ENCODE data around the gene CDH13. TPM values are rescaled to one million over a fixed set of nuclear protein-coding genes. Genes with fewer than 3 reads are reported as not detected.

The CDH13 gene
- total and polyA plus RNA-seq, 10 of the 15 experiments (the other 5 are each of a cell fraction or from before 2014, with no cell fraction given): under 0.01 to 0.05 TPM; not detected in 8

DNA sequence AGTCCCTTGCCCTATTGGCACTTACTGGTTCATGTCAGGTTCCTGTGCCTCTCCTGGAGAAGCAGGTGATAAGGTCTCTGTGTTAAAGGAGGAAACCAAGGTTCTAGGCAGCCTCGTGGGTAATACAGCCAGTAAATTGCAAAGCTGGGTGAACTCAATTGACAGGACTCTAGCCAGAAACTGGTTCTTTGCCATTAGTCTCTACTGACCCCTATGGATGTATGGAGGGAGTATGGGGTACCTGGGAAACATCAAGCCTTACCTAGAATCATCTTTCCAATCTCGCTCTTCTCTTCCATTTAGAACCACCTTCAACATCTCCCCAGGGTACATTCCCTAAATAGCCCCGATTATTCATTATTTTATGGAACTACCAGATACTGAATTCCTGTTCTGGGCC, 169.3 kb downstream of the CDH13 start:
- no peak for DNase-seq (ENCODE audit: low read depth, low spot score)
- no peaks in the 10 kb centered on the region for H3K79me2 ChIP-seq (ENCODE audit: control insufficient read depth, insufficient read depth, low read length)
- ChIA-PET SMC1A (ENCODE audit: uncharacterized antibody, unreplicated experiment) (interaction anchor here (0.9 kb wide), 1 partner anchor 24 kb away, joined by 3 read pairs; no protein-coding TSS in a partner anchor), POLR2A (no interaction called here), RAD21 (ENCODE audit: unreplicated experiment) (interaction anchor here (0.6 kb wide), 2 partner anchors 83 to 165 kb away, joined by 3 read pairs; no protein-coding TSS in a partner anchor), CTCF (no interaction called here)
- no peak overlapping the region for H3K9ac ChIP-seq (ENCODE audit: control insufficient read depth, insufficient read depth, low read length)
- no TSS peak for BruUV-seq (replicated peaks)
- in situ Hi-C loops (cut with MboI) (no loop called here), intact Hi-C loops (cut with micrococcal nuclease; ENCODE audit: unreplicated experiment) (loop anchor here (10.0 kb wide), 1 partner anchor 161 kb away; no protein-coding TSS in a partner anchor)
- 0% methylated on average over 3 of the region's 3 CpGs for WGBS (ENCODE audit: insufficient coverage, insufficient replicate concordance, low lambda C conversion rate, missing lambda C conversion rate)
- H3K36me3 ChIP-seq (ENCODE audit: control insufficient read depth in 2 of 2, insufficient read depth in 2 of 2, low read length in 1 of 2): no peaks in the 10 kb centered on the region
- no peak for ATAC-seq
- no peak overlapping the region for H3K4me2 ChIP-seq (ENCODE audit: control insufficient read depth, insufficient read depth)
- no peak overlapping the region for H3K27ac ChIP-seq (ENCODE audit: control insufficient read depth, insufficient read depth)
- no peak overlapping the region for H3K4me3 ChIP-seq
- TF ChIP-seq HDAC6 (IDR thresholded peaks at IDR 0.05; ENCODE audit: unreplicated experiment) (no peak), RAD21 (IDR thresholded peaks at IDR 0.05; ENCODE audit: insufficient read depth, low read depth, low read length) (peak; percentile 30; the same call in 1 of the 2 replicates)
- TF ChIP-seq, protein P1, sequence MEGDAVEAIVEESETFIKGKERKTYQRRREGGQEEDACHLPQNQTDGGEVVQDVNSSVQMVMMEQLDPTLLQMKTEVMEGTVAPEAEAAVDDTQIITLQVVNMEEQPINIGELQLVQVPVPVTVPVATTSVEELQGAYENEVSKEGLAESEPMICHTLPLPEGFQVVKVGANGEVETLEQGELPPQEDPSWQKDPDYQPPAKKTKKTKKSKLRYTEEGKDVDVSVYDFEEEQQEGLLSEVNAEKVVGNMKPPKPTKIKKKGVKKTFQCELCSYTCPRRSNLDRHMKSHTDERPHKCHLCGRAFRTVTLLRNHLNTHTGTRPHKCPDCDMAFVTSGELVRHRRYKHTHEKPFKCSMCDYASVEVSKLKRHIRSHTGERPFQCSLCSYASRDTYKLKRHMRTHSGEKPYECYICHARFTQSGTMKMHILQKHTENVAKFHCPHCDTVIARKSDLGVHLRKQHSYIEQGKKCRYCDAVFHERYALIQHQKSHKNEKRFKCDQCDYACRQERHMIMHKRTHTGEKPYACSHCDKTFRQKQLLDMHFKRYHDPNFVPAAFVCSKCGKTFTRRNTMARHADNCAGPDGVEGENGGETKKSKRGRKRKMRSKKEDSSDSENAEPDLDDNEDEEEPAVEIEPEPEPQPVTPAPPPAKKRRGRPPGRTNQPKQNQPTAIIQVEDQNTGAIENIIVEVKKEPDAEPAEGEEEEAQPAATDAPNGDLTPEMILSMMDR (IDR thresholded peaks at IDR 0.05 in 2 of 3, conservative IDR thresholded peaks at IDR 0.05 in 1 of 3; ENCODE audit: control insufficient read depth in 2 of 3, extremely low read depth in 1 of 3, insufficient read depth in 1 of 3, low read depth in 3 of 3, low read length in 3 of 3): peak in 2 of 3 experiments; percentile 6 to 25; a peak in 1 of 6 replicates
- H3K4me1 ChIP-seq (ENCODE audit: control insufficient read depth, insufficient read depth, low read length): no peaks in the 10 kb centered on the region
- no peaks in the 10 kb centered on the region for H3K9me3 ChIP-seq (replicated peaks; ENCODE audit: control insufficient read depth, insufficient read depth, low read length)
- no peak overlapping the region for H2AFZ ChIP-seq (ENCODE audit: control insufficient read depth, low read depth, low read length)
- FAIRE-seq: no peak
- H3K27me3 ChIP-seq (replicated peaks in 1 of 2; ENCODE audit: control insufficient read depth in 2 of 2, insufficient read depth in 2 of 2, low read length in 1 of 2): 0 out of 4 replicates have a peak, but pooled peaks cover 0 to 3% of the 10 kb centered on the region in 2 experiments
- H4K20me1 ChIP-seq (ENCODE audit: control insufficient read depth, insufficient read depth): no peaks in the 10 kb centered on the region

DNA sequence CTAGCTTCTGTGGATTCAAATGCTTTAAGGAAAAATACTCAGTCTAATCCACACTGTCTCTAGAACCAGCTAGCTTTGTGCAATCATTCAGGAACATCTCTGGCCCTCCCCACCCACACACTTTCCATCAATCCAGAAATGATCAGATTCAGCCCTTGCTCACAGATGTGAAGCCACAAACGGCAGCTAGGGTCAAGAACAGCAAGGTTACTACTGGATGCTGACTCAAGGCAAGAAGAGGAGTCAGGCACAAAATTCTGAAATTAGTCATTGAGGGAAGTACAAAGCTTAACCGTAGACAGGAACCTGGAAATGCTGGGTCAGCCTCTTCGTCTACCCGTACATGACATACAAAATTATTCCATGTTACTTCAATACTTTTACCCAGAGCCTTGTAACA, 174.6 kb downstream of the CDH13 start:
- Histone ChIP-seq H3K9ac (ENCODE audit: control insufficient read depth, insufficient read depth, low read length) (no peak overlapping the region), H3K4me2 (ENCODE audit: control insufficient read depth, insufficient read depth) (no peak overlapping the region), H4K20me1 (ENCODE audit: control insufficient read depth, insufficient read depth) (no peaks in the 10 kb centered on the region), H2AFZ (ENCODE audit: control insufficient read depth, low read depth, low read length) (no peak overlapping the region), H3K27me3 (replicated peaks in 1 of 2; ENCODE audit: control insufficient read depth in 2 of 2, insufficient read depth in 2 of 2, low read length in 1 of 2) (no peaks in the 10 kb centered on the region), H3K9me3 (replicated peaks; ENCODE audit: control insufficient read depth, insufficient read depth, low read length) (no peaks in the 10 kb centered on the region), H3K79me2 (ENCODE audit: control insufficient read depth, insufficient read depth, low read length) (no peaks in the 10 kb centered on the region), H3K27ac (ENCODE audit: control insufficient read depth, insufficient read depth) (no peak overlapping the region), H3K36me3 (ENCODE audit: control insufficient read depth in 2 of 2, insufficient read depth in 2 of 2, low read length in 1 of 2) (no peaks in the 10 kb centered on the region), H3K4me3 (no peak overlapping the region), H3K4me1 (ENCODE audit: control insufficient read depth, insufficient read depth, low read length) (no peaks in the 10 kb centered on the region)
- no peak for TF ChIP-seq KDM1A (IDR thresholded peaks at IDR 0.05; ENCODE audit: borderline replicate concordance)
- no peak for TF ChIP-seq SIX5 (IDR thresholded peaks at IDR 0.05; ENCODE audit: low read depth, low read length, severe bottlenecking)
- peak; percentile 73 for TF ChIP-seq RUNX3 (IDR thresholded peaks at IDR 0.05; ENCODE audit: low read length)
- no peak for TF ChIP-seq HDAC2 (IDR thresholded peaks at IDR 0.05)
- TF ChIP-seq JUNB (IDR thresholded peaks at IDR 0.05): peak; percentile 64
- TF ChIP-seq NFIC (IDR thresholded peaks at IDR 0.05; ENCODE audit: low read depth, low read length): 0 out of 2 replicates have a peak, but pooled peaks have one; percentile 20
- in situ Hi-C loops (cut with MboI) (no loop called here), intact Hi-C loops (cut with micrococcal nuclease; ENCODE audit: unreplicated experiment) (no loop called here)
- RAD21 ChIA-PET (ENCODE audit: unreplicated experiment): no interaction called here
- CTCF ChIA-PET: interaction anchor here (0.6 kb wide), 1 partner anchor 678 kb away, joined by 3 read pairs; no protein-coding TSS in a partner anchor
- ATAC-seq (no peak), DNase-seq (ENCODE audit: low read depth, low spot score) (no peak), FAIRE-seq (no peak)
- POLR2A ChIA-PET: no interaction called here
- SMC1A ChIA-PET (ENCODE audit: uncharacterized antibody, unreplicated experiment): no interaction called here
- BruUV-seq (replicated peaks): no TSS peak
- WGBS (ENCODE audit: insufficient coverage, insufficient replicate concordance, low lambda C conversion rate, missing lambda C conversion rate): 2% methylated on average over 4 of the region's 4 CpGs
